ENCODE data around the gene BIN1. TPM values are rescaled to one million over a fixed set of nuclear protein-coding genes. Genes with fewer than 3 reads are reported as not detected.
A peak's percentile ranks its signal among the peaks of the same experiment; 100 is the strongest.

The BIN1 gene, protein sequence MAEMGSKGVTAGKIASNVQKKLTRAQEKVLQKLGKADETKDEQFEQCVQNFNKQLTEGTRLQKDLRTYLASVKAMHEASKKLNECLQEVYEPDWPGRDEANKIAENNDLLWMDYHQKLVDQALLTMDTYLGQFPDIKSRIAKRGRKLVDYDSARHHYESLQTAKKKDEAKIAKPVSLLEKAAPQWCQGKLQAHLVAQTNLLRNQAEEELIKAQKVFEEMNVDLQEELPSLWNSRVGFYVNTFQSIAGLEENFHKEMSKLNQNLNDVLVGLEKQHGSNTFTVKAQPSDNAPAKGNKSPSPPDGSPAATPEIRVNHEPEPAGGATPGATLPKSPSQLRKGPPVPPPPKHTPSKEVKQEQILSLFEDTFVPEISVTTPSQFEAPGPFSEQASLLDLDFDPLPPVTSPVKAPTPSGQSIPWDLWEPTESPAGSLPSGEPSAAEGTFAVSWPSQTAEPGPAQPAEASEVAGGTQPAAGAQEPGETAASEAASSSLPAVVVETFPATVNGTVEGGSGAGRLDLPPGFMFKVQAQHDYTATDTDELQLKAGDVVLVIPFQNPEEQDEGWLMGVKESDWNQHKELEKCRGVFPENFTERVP
- 26.0 and 31.6 TPM in 2 replicates for total RNA-seq (2014; rRNA removed; shearing (Covaris generic))

DNA sequence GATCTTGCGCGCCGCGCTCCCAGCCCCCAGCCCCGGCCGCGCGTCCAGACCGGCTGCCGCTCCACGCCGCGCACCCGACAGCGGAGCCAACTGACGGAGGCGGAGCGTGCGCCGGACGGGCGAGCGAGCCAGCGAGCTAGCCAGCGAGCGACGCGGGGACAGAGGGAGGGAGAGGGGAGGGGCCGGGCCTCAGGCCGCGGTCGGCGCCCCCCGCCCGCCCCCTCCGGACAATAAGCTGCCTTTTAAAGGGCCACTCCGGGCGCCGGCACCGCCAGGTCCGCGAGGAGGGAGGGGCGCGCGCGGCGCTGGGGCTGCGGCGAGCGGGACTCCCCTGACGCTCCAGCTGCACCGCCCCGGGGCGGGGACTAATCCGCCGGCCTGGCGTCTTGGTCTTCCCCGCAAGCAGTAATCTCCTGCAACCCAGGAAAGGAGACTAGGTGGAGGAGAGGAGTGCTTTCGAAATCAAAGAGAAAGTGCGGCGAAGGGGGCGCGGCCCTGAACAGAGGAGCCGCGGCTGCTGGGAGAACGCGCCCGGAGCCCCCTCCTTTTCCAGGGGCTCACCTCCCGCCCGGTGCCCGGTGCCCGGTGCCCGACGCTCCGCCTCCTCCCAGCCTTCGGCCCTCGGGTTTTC is at the start of gene BIN1:
TSS of gene BIN1 (minus strand) at position 164 of the 631 bp plus-strand sequence. CDS start 211 bp downstream, outside the sequence.
- Histone ChIP-seq H3K4me3 (ENCODE audit: insufficient read depth, low read depth, low read length) (peak within 1 kb of the TSS; percentile 65), H3K27me3 (ENCODE audit: control insufficient read depth, insufficient read depth, low read length) (peaks cover 16% of the 10 kb centered on the region), H3K36me3 (replicated peaks; ENCODE audit: control insufficient read depth, insufficient read depth, low read length) (no peaks in the 10 kb centered on the region)
- peak; percentile 97 for DNase-seq

- no peak for DNase-seq
- no peaks in the 10 kb centered on the region for H3K27me3 ChIP-seq (ENCODE audit: control insufficient read depth, insufficient read depth, low read length)
- no peak overlapping the region for H3K4me3 ChIP-seq (ENCODE audit: insufficient read depth, low read depth, low read length)
- no peaks in the 10 kb centered on the region for H3K36me3 ChIP-seq (replicated peaks; ENCODE audit: control insufficient read depth, insufficient read depth, low read length)
Measured at GRCh38 chr2:127155947-127156346, 49.0 kb upstream of the BIN1 start.

DNA sequence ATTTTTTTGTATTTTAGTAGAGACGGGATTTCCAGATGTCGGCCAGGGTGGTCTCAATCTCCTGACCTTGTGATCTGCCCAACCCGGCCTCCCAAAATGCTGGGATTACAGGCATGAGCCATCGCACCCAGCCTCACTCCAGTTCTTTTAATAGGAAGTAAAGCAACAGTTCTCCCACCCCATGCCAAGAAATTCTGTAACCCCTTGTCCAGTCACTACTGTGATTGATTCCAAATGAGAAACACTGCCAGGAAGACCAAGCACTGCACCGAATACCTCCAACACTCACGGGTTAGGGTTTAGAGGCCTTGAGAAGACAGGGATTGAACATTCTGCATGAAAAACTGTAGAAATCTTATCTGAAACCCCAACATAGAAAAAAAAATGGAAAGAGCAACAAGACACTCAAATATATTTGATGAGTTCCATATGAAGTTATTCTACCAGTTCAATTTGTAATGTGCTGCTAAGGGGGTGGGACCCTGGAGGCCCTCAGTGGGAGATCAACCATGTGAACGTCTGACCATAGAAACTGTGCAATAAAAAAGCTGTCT is 48.2 kb upstream of the BIN1 start:
- Histone ChIP-seq H3K36me3 (replicated peaks; ENCODE audit: control insufficient read depth, insufficient read depth, low read length) (no peaks in the 10 kb centered on the region), H3K27me3 (ENCODE audit: control insufficient read depth, insufficient read depth, low read length) (no peaks in the 10 kb centered on the region), H3K4me3 (ENCODE audit: insufficient read depth, low read depth, low read length) (no peak overlapping the region)
- no peak for DNase-seq

DNA sequence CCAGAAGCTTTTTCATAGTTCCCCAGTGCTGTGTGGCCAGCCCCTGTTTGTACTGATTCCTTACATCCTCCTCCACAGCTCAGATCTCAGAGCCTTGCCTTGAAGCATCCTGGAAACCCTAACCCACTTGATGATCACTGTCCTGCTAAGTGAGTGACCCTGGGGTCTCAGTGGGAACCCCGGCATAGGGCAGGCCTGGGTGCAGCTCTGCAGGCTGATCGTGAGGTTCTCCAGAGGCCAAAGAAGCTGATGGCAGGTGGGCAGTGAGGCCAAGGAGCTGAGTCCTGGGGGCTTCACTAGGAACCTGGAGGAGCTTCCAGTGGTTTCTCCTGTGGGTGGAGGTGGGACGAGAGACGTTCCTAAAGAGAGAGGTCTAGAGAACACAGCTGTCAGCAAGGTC is 47.4 kb upstream of the BIN1 start:
- no peaks in the 10 kb centered on the region for H3K36me3 ChIP-seq (replicated peaks; ENCODE audit: control insufficient read depth, insufficient read depth, low read length)
- no peak overlapping the region for H3K4me3 ChIP-seq (ENCODE audit: insufficient read depth, low read depth, low read length)
- DNase-seq: no peak
- no peaks in the 10 kb centered on the region for H3K27me3 ChIP-seq (ENCODE audit: control insufficient read depth, insufficient read depth, low read length)

DNA sequence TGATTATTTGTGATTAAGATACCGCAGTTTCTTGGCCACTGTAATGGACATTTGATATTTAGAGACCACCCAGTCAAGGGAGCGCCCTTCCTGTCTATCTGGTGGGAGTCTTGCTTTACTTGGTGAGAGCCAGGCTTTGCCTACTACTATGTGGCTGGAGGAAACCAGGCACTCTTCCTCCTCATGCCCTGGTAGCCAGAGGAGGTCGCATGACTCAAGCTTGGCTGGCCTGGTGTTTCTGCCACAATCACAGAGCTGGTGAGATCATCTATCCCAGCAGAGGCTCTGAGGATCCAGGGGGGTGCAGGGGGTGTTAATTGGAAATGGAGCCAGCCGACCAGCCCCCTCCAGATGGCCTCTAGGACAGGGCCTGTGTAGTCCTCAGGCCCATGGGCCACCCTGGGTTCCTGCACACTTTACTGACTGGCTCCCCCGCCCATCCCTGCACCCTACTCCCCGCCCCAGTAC is 46.8 kb upstream of the BIN1 start:
- H3K27me3 ChIP-seq (ENCODE audit: control insufficient read depth, insufficient read depth, low read length): no peaks in the 10 kb centered on the region
- no peaks in the 10 kb centered on the region for H3K36me3 ChIP-seq (replicated peaks; ENCODE audit: control insufficient read depth, insufficient read depth, low read length)
- H3K4me3 ChIP-seq (ENCODE audit: insufficient read depth, low read depth, low read length): no peak overlapping the region
- no peak for DNase-seq

DNA sequence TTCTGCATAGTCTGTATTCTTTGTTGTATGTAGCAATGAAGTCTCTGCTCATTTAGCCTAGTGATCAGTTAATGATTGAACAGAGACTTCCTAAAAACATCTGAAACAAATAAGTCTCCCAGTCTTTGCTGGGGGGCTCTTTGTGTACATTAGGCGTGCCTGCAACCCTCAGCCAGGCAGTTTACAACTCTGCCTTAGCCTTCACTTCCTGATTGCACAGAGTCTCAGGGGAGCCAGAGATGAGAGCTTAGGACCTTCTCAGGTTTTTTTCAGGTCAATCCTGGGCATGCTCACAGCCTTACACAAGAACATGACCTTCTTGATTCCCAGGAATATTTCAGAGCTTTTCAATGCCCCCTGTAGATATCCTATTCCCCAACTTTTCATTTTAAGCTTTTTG is 44.0 kb upstream of the BIN1 start:
- Histone ChIP-seq H3K36me3 (replicated peaks; ENCODE audit: control insufficient read depth, insufficient read depth, low read length) (no peaks in the 10 kb centered on the region), H3K27me3 (ENCODE audit: control insufficient read depth, insufficient read depth, low read length) (no peaks in the 10 kb centered on the region), H3K4me3 (ENCODE audit: insufficient read depth, low read depth, low read length) (no peak overlapping the region)
- no peak for DNase-seq

DNA sequence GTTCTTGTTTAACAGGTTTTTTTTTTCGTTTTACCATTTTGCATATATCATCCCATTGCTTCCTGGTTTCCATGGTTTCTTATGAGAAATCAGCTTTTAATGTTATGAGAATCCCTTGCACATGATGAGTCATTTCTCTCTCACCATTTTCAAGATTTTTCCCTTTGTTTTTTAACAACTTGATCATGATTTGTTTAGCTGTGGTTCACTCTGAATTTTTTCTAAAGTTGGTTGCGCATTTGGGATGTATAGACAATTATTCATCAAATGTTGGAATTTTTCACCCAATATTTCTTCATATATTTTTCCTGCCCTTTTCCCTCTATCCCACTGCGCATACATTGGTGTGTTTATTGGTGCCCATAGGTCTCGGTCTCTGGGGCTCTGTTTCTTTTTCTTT is 42.4 kb upstream of the BIN1 start:
- Histone ChIP-seq H3K36me3 (replicated peaks; ENCODE audit: control insufficient read depth, insufficient read depth, low read length) (no peaks in the 10 kb centered on the region), H3K4me3 (ENCODE audit: insufficient read depth, low read depth, low read length) (no peak overlapping the region), H3K27me3 (ENCODE audit: control insufficient read depth, insufficient read depth, low read length) (no peaks in the 10 kb centered on the region)
- DNase-seq: no peak

- H3K36me3 ChIP-seq (replicated peaks; ENCODE audit: control insufficient read depth, insufficient read depth, low read length): no peaks in the 10 kb centered on the region
- H3K4me3 ChIP-seq (ENCODE audit: insufficient read depth, low read depth, low read length): no peak overlapping the region
- no peaks in the 10 kb centered on the region for H3K27me3 ChIP-seq (ENCODE audit: control insufficient read depth, insufficient read depth, low read length)
- peak; percentile 39 for DNase-seq
Measured at GRCh38 chr2:127146820-127147502, 40.0 kb upstream of the BIN1 start.

DNA sequence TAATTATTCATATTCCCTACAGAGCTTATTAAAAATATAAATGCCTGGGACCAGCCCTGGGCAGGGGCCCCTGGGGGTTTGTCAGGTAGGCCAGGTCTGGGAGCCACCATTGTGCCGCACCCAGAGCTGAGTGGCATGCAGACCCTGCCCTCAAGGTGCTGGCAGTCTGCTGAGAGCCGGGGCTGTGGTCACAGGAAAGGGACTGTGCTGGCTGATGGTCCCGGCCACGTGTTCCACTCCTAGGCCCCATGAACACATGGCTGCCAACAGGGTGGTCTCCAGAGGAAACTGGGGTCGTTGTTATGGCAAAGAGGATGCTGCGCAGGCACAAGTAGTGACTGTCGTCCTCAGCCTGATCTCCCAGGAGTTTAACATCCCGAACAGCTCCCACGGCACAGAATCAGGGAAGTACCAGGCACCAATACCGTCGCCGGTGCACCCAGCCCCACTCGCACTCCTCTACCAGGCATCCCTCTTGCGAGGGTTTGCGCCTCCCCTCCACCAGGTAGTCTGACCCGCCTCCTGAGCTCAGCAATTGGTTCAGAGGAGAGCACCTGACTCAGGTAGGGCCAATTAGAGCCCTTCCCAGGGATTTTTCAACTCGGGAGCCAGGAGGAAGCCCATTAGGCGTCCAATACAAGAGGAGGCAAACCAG is 39.2 kb upstream of the BIN1 start:
- peak; percentile 47 for DNase-seq
- H3K36me3 ChIP-seq (replicated peaks; ENCODE audit: control insufficient read depth, insufficient read depth, low read length): no peaks in the 10 kb centered on the region
- H3K4me3 ChIP-seq (ENCODE audit: insufficient read depth, low read depth, low read length): no peak overlapping the region
- H3K27me3 ChIP-seq (ENCODE audit: control insufficient read depth, insufficient read depth, low read length): no peaks in the 10 kb centered on the region

- H3K4me3 ChIP-seq (ENCODE audit: insufficient read depth, low read depth, low read length): no peak overlapping the region
- H3K36me3 ChIP-seq (replicated peaks; ENCODE audit: control insufficient read depth, insufficient read depth, low read length): no peaks in the 10 kb centered on the region
- DNase-seq: no peak
- H3K27me3 ChIP-seq (ENCODE audit: control insufficient read depth, insufficient read depth, low read length): no peaks in the 10 kb centered on the region
Measured at GRCh38 chr2:127145280-127145895, 38.4 kb upstream of the BIN1 start.

DNA sequence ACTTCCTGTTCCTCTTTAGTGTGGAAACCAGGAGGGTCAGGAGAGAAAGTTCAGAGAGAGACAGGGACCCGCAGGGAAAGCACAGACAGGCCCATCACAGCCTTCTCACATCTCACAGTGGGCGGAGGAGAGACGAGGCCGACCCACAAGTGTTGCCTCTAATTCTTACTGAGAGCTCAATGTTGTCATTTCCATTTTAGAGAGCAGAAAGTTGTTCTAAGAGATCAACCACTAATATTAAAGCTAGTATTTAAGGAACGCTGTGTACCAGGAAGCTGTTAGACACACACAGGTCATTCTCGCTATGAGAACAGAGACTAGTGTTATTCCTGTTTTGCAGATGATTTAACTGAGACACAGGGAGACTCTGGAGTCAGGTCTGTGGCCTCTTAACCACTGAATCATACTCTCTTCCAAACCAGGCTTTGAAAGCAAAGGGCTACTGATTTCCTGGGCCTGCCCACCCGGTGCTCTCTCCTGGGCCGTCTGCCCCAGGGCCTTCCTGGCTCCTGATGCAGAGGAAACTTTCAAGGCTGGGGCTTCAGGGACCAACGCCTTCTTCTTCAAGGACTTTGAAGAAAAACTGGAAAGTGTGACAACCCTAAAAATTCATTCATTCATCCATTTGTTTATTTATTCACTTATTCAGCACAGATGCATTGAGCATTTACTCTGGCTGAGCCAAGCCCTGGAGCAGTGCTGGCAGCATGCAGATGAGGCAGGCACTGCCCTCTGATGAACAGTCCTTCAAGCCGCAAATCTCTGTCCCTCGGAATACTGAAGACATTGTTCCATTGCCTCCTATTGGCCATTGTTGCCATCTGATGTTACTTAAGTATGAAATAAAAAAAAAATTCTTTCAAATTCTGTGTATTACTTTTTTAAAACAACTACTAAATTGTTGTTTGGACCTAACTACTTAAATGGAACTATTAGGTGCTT is 37.2 kb upstream of the BIN1 start:
- no peaks in the 10 kb centered on the region for H3K36me3 ChIP-seq (replicated peaks; ENCODE audit: control insufficient read depth, insufficient read depth, low read length)
- no peak overlapping the region for H3K4me3 ChIP-seq (ENCODE audit: insufficient read depth, low read depth, low read length)
- peak; percentile 54 for DNase-seq
- no peaks in the 10 kb centered on the region for H3K27me3 ChIP-seq (ENCODE audit: control insufficient read depth, insufficient read depth, low read length)

GRCh38 chr2:127142663-127143630 is 36.0 kb upstream of the BIN1 start:
- peak; percentile 30 for DNase-seq
- Histone ChIP-seq H3K36me3 (replicated peaks; ENCODE audit: control insufficient read depth, insufficient read depth, low read length) (no peaks in the 10 kb centered on the region), H3K27me3 (ENCODE audit: control insufficient read depth, insufficient read depth, low read length) (no peaks in the 10 kb centered on the region), H3K4me3 (ENCODE audit: insufficient read depth, low read depth, low read length) (no peak overlapping the region)

Measured in H7 (cell line).